H1 (cell line): Measurements from ENCODE around the gene DUSP7. TPM values are rescaled to one million over a fixed set of nuclear protein-coding genes. Genes with fewer than 3 reads are reported as not detected.
A peak's percentile ranks its signal among the peaks of the same experiment; 100 is the strongest.

ENCODE experiments used
- ATF3 ChIP-seq: IDR thresholded peaks from 2 replicates; pipeline ENCODE4 v1.6.1; 2011; ENCODE audit warnings: low read depth, mild to moderate bottlenecking, low read length; ENCODE audit not compliant: insufficient read depth
- CHD7 ChIP-seq: fragments of 300-600 bp; sonication (generic); IDR thresholded peaks from 2 replicates; pipeline ENCODE4 v1.7.1; 2012; ENCODE audit warnings: low read length, moderate library complexity, mild to moderate bottlenecking, inconsistent platforms; ENCODE audit not compliant: insufficient replicate concordance
- RAD21 ChIP-seq, 2 experiments: IDR thresholded peaks in 1 of 2; conservative IDR thresholded peaks in 1 of 2; 2 replicates each; pipeline ENCODE4 v1.6.1; 2011; ENCODE audit warnings: low read depth in 2 of 2, low read length in 2 of 2, improper control_type of control experiment in 1 of 2, inconsistent platforms in 1 of 2, mild to moderate bottlenecking in 1 of 2, moderate library complexity in 1 of 2
- polyA plus RNA-seq, 7 experiments: library from polyadenylated mRNA; depleted of rRNA in 3 of 7; stranded (reverse) in 5 of 7; unstranded in 2 of 7; fragments of >200 nt in 5 of 7; fragments of 200-250 nt in 2 of 7; gene quantifications; 1 replicate in 5 of 7; 2 replicates in 1 of 7; 4 replicates in 1 of 7; pipeline versions ENCODE4 v1.2.1 to v1.2.3, GENCODE V29; 2011 to 2013; ENCODE audit warnings: missing spikeins in 2 of 7, mixed read lengths in 2 of 7
- total RNA-seq: library from RNA; stranded (reverse); fragmentation: NEBNext Ultra II Directional; extraction: Animal tissue kit (Norgen Biotek cat#: 25700); gene quantifications from 2 replicates; pipeline ENCODE4 v1.2.1, GENCODE V29; 2021

DUSP7 gene
- total and polyA plus RNA-seq, 2 of the 8 experiments (the other 6 are each of a cell fraction or from before 2014, with no cell fraction given), result 19.4 to 24.9 TPM

- no peak for TF ChIP-seq ATF3
- peak; percentile 26 to 55 for TF ChIP-seq RAD21 (IDR thresholded peaks at IDR 0.05 in 1 of 2, conservative IDR thresholded peaks at IDR 0.05 in 1 of 2; ENCODE audit: low read depth in 2 of 2, low read length in 2 of 2)
- TF ChIP-seq CHD7, result no peak
Observed at GRCh38 chr3:52053307-52054304, 2.8 kb downstream of the DUSP7 start (continued).
